HG02852 (cell line): ENCODE data around the gene FCSK.
A peak's percentile ranks its signal among the peaks of the same experiment; 100 is the strongest.

ENCODE experiments used
- ATAC-seq: cut with Tn5 transposase; IDR thresholded peaks from one replicate; pipeline ENCODE4 v1.9.1; 2021; ENCODE audit warnings: mild to moderate bottlenecking, moderate library complexity; ENCODE audit not compliant: unreplicated experiment

FCSK gene

GRCh38 chr16:70476272-70477020 lies 22.1 kb downstream of the FCSK start:
- peak; percentile 91 for ATAC-seq

- ATAC-seq: no peak
Measured at GRCh38 chr16:70478169-70478568, 23.8 kb downstream of the FCSK start.

GRCh38 chr16:70478912-70479341 lies 24.5 kb downstream of the FCSK start:
- no peak for ATAC-seq

- ATAC-seq: no peak
Measured at GRCh38 chr16:70480127-70481105, 26.0 kb downstream of the FCSK start.

- no peak for ATAC-seq
Measured at GRCh38 chr16:70481929-70482536, 27.6 kb downstream of the FCSK start.

- no peak for ATAC-seq
Measured at GRCh38 chr16:70482624-70483023, 28.2 kb downstream of the FCSK start.

- ATAC-seq: no peak
Measured at GRCh38 chr16:70483426-70483825, 29.0 kb downstream of the FCSK start.

GRCh38 chr16:70484867-70485266 lies 30.5 kb downstream of the FCSK start:
- ATAC-seq: no peak

- no peak for ATAC-seq
Measured at GRCh38 chr16:70490261-70490660, 35.9 kb downstream of the FCSK start.

- ATAC-seq: no peak
Measured at GRCh38 chr16:70493802-70494201, 39.4 kb downstream of the FCSK start.

- ATAC-seq: no peak
Measured at GRCh38 chr16:70494202-70494770, 39.9 kb downstream of the FCSK start.

- no peak for ATAC-seq
Measured at GRCh38 chr16:70494777-70495176, 40.4 kb downstream of the FCSK start.

GRCh38 chr16:70495425-70496182 lies 41.2 kb downstream of the FCSK start:
- no peak for ATAC-seq

- ATAC-seq: peak; percentile 76
Measured at GRCh38 chr16:70496513-70496912, 42.1 kb downstream of the FCSK start.

- no peak for ATAC-seq
Measured at GRCh38 chr16:70508752-70509151, 54.4 kb downstream of the FCSK start.

- no peak for ATAC-seq
Measured at GRCh38 chr16:70510216-70510615, 55.8 kb downstream of the FCSK start.

GRCh38 chr16:70511833-70512232 lies 57.4 kb downstream of the FCSK start:
- ATAC-seq: no peak

GRCh38 chr16:70512456-70512855 lies 58.1 kb downstream of the FCSK start:
- ATAC-seq: no peak

- ATAC-seq: no peak
Measured at GRCh38 chr16:70520612-70521297, 66.4 kb downstream of the FCSK start.
